SKM-1 treated with dmso at 0.1 percent for 144 hours (cell line): ENCODE measurements around the gene SLC27A2.
"Not testable (repeated sequence)": the region's sequence is repeated elsewhere in the genome, so short reads cannot be mapped to it uniquely, and the experiment has no call there.

ENCODE experiments used
- DNase-seq: peaks from one replicate; lab custom pipeline; 2025; ENCODE audit not compliant: unreplicated experiment; lab: John Stamatoyannopoulos, UW

SLC27A2 gene

GRCh38 chr15:50181969-50182218, at the start of gene SLC27A2:
TSS of gene SLC27A2 (plus strand) at chr15:50182196. CDS start at chr15:50182428, 232 bp downstream.
- no peak for DNase-seq

GRCh38 chr15:50132251-50132984, 49.6 kb upstream of the SLC27A2 start:
- peak; percentile 59 for DNase-seq

DNA sequence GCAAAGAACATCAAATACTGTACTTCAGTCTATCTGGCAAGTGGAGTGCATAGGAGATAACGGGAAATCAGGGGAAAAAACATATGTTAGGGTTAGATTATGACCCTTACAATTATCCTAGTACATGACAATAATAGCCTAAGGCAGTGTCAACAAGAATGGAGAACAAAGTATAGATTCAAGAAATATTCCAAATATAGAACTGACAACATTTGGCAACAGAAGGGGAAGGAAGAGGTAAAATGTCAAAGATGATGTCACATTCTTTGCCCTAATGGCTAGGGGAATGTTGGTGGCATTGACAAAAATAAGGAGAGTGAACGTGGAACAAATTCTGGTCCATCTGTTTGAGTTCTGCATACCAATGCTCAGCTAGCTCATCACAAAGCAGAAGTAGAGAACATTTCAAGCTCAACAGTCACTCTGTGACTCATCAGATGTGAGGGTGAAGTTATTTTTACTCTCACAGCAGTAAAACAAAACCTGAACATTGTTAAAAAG, 47.4 kb upstream of the SLC27A2 start:
- peak; percentile 98 for DNase-seq

- no peak for DNase-seq
These were observed 46.9 kb upstream of the SLC27A2 start for GRCh38 chr15:50135031-50135551.

GRCh38 chr15:50137330-50137761, 44.6 kb upstream of the SLC27A2 start:
- no peak for DNase-seq

DNA sequence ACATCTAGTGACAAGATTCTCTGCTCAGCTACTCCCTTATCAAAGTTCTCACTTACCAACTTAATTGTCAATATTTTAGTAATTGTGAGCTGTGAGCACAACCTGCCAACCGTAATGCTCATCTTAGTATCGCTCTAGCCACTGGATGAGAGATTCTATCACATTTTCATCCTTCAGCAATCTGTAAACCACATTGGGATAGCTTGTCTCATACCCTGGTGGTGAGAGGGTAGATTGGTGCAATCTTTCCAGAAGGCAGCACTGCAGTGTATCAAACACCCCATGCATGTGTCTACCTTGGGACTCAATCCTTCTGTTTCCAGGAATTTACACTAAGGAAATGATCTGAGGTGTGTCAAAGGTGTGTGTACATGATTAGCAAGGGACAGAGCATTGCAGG, 44.1 kb upstream of the SLC27A2 start:
- DNase-seq: no peak

DNA sequence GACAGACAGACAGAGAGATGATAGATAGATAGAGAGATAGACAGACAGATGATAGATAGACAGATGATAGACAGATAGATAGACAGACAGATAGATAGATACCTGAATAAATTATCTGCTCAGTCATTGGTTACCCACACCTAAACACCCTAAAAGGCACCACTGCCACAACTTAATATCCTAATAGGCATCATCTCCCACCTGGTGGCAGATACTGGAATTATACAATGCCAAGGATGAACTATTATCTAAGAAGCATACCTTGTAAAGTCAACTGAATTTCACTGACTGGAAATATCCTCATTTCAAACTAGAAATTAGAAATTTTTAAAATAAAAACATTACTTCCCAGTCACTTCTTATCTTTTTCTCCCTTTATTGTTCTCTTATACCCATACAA, 43.6 kb upstream of the SLC27A2 start:
- no peak for DNase-seq

GRCh38 chr15:50140098-50140497, 41.9 kb upstream of the SLC27A2 start:
- no peak for DNase-seq

DNA sequence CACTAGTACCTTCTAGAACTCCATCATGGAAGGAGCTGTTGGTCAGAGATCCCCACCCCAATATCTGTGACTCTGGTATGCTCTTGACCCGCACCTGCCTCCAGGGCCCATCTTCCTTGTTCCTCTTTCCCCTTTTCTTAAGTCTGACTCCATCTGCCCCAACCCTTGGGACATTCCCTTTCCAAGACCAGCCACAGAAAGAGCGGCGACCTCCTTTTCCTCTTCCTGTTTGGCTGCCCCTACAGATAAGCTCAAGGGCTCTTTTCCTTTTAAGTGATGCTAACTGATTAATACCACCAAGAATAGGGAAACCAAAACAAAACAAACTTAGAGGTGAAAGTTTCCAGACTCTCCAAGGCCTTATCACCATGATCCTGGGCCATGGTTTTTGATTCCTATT, 41.0 kb upstream of the SLC27A2 start:
- DNase-seq: no peak

GRCh38 chr15:50141856-50142255, 40.1 kb upstream of the SLC27A2 start:
- DNase-seq: no peak

DNA sequence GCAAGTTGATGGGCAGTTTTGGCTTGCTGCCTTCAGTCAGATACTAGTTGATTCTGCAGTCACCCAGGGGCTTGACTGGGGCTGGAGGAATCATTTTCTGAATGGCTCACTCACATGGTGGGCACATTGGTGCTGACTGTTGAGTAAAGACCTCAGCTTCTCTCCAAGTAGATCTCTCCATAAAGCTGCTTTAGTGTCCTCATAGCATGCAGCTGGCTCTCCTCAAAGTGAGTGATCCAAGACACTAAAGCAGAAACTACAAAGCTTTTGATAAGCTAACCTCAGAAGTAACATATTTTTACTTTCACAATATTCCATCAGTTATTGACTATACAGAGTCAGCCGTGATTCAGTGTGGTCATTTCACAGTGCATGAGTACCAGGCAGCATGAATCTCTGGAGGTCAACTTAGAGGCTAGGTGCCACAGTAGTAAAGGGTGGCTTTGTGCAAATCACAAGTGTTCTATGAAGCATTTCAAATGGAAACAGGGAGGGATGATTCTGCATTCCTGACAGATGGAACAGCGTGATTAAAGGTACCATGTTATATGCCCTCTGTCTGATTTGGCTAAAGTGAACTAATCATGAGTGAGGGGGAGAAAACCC, 38.6 kb upstream of the SLC27A2 start:
- DNase-seq: no peak

DNA sequence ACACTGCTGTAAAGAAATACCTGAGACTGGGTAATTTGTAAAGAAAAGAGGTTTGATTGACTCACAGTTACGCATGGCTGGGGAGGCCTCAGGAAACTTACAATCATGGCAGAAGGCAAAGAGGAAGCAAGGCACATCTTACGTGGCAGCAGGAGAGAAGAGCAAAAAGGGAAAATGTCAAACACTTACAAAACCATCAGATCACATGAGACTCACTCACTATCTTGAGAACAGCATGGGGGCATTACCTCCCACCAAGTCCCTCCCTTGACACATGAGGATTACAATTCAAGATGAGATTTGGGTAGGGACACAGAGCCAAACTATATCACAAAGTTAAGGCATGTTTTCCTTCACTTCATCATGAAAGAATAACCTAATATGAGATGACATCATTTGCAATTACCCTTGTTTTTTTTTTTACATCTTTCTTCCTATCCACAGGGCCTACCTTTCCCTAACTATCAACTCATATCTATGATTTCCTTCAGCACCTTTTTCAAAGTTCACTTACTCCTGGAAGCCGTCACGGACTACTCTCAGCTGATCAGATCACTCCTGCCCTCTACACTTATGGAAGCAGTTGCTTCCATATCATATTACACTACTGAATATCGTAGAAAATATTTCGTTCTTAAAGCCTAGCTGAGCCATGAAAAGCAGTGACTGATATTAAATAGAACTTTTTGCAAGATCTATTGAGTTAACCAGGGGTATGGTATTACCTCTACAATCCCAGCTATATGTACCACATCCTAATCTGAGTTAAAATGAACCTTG, 37.5 kb upstream of the SLC27A2 start:
- DNase-seq: no peak

DNA sequence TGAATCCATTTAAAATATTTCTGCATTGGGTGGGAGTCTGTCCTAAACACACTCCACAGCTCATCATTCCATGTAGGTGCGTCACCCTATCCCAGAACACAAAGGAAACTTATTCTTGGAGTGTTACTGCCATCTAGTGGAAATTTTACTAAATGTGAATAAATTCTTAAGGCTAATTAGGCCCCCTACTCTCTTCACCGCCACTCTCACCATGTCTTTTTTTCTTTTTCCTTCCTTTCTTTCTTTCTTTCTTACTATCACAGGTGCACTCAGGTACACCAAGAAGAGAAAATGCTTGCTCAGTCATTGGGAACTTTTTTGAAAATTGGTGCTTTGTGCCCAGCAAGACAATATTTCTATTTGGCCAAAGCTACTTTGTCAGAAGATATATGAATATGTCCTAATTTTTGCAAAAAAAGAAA, 36.5 kb upstream of the SLC27A2 start:
- DNase-seq: peak; percentile 61

- DNase-seq: no peak
These were observed 35.4 kb upstream of the SLC27A2 start for GRCh38 chr15:50146632-50147031.

DNA sequence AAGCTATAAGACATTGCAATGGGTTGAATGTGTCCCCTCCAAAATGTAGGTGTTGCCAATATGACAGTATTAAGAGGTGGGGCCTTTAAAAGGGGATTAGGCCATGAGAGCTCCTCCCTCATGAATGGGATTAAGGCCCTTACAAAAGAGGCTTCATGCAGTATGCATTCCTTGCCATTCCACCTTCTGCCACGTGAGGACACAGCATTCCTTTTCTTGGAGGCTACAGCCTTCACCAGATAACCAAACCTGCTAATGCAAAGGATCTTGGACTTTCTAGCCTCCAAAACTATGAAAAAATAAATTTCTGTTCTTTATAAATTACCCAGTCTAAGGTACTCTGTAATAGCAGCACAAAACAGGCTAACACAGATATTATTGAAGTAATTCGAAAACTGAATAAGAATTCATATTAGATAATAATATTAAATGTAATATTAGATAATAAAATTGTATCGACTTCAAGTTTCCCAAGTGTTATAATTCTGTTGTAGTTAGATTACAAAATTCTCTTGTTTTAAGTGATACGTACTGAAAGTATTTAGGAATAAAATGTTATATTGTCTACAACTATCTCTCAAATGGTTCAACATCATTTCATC, 33.5 kb upstream of the SLC27A2 start:
- DNase-seq: no peak

GRCh38 chr15:50149090-50149489, 32.9 kb upstream of the SLC27A2 start:
- no peak for DNase-seq

DNA sequence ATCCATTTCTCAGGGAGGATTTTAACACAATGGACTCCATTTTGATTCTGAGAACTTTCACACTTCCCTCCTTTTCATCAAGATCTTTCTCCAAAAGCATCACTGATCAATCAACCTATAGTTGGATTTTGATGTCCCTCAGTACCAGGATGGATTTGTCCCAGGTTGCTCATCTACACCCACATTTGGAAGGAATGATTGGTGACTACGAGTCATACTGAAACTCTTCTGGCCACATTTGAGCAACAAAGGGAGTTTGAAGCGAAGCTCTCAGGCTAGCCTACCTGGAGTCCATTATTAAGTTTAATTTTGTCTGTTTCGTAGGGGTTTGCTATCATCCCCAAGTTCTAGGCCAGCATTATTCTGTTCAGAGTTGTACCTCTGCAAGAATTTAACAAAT, 31.6 kb upstream of the SLC27A2 start:
- no peak for DNase-seq

DNA sequence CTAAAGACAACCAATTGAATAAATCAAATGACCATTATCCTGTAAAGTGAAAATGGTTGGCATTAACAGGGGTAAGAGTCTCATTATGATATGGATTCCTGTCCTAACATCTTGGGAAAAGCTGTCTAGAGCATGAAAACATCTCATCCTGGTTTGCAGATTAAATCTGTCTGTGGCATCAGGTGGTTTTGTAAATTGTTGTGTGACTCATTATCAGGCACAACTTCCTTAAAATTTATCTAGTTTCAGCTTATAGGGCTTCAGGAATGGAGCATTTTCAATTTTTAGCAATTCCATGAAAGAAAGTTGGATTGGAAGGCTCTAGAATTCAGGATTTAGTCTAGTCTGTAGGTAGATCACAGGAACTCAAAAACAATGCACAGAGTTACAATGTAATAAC, 31.1 kb upstream of the SLC27A2 start:
- DNase-seq: no peak

DNA sequence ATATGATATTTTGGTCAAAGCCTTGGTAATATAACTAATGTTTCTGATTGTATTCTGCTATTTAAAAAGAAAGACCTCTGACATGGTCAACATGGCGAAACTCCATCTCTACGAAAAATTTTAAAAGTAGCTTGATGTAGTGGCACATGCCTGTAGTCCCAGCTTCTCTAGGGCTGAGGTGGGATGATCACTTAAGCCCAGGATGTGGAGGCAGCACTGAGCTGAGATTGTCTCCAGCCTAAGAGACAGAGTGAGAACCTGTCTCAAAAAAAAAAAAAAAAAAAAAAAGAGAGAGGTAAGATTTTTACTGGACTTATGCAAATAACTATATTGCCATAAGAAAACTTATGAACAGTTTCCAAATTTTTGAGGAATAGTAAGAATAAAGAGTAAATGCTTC, 30.5 kb upstream of the SLC27A2 start:
- no peak for DNase-seq

GRCh38 chr15:50158236-50158635, 23.8 kb upstream of the SLC27A2 start:
- DNase-seq: not testable (repeated sequence)

GRCh38 chr15:50162969-50163718, 18.9 kb upstream of the SLC27A2 start:
- no peak for DNase-seq
